ENCODE data around the gene PCDHA6. TPM values are rescaled to one million over a fixed set of nuclear protein-coding genes. Genes with fewer than 3 reads are reported as not detected.
"Not testable (repeated sequence)": the region's sequence is repeated elsewhere in the genome, so short reads cannot be mapped to it uniquely, and the experiment has no call there.

The PCDHA6 gene
- total and polyA plus RNA-seq, 10 of the 15 experiments (the other 5 are each of a cell fraction or from before 2014, with no cell fraction given), result 0.09 TPM; not detected in 9

- H3K4me2 ChIP-seq (ENCODE audit: control insufficient read depth, insufficient read depth); SMC1A ChIA-PET (ENCODE audit: uncharacterized antibody, unreplicated experiment); CTCF ChIA-PET; DNase-seq (ENCODE audit: low read depth, low spot score); H3K27me3 ChIP-seq (replicated peaks in 1 of 2; ENCODE audit: control insufficient read depth in 2 of 2, insufficient read depth in 2 of 2, low read length in 1 of 2); H3K4me3 ChIP-seq; H3K9me3 ChIP-seq (replicated peaks; ENCODE audit: control insufficient read depth, insufficient read depth, low read length); H4K20me1 ChIP-seq (ENCODE audit: control insufficient read depth, insufficient read depth); intact Hi-C loops (cut with micrococcal nuclease; ENCODE audit: unreplicated experiment); H3K79me2 ChIP-seq (ENCODE audit: control insufficient read depth, insufficient read depth, low read length); H3K36me3 ChIP-seq (ENCODE audit: control insufficient read depth in 2 of 2, insufficient read depth in 2 of 2, low read length in 1 of 2); BruUV-seq (replicated peaks); POLR2A ChIA-PET; in situ Hi-C loops (cut with MboI); RAD21 ChIA-PET (ENCODE audit: unreplicated experiment); H2AFZ ChIP-seq (ENCODE audit: control insufficient read depth, low read depth, low read length); H3K4me1 ChIP-seq (ENCODE audit: control insufficient read depth, insufficient read depth, low read length); ATAC-seq; H3K9ac ChIP-seq (ENCODE audit: control insufficient read depth, insufficient read depth, low read length); FAIRE-seq; H3K27ac ChIP-seq (ENCODE audit: control insufficient read depth, insufficient read depth): not testable (repeated sequence)
- 92% methylated on average over 44 of the region's 106 CpGs for WGBS (ENCODE audit: insufficient coverage, insufficient replicate concordance, low lambda C conversion rate, missing lambda C conversion rate)
- TF ChIP-seq SRF (IDR thresholded peaks at IDR 0.05; ENCODE audit: low read depth in 2 of 2, low read length in 2 of 2), result peak in 1 of 2 experiments; percentile 81; a peak in 2 of 4 replicates
Observed at GRCh38 chr5:140829511-140830501, 2.0 kb downstream of the PCDHA6 start.

GRCh38 chr5:140833993-140834392, 6.2 kb downstream of the PCDHA6 start, which contains the start of gene PCDHA7:
Gene PCDHA7 (plus strand): TSS chr5:140834269. CDS start chr5:140834384, 115 bp downstream.
- ATAC-seq, result no peak
- SMC1A ChIA-PET (ENCODE audit: uncharacterized antibody, unreplicated experiment), result no interaction called here
- no peaks in the 10 kb centered on the region; the same call in 2 of the 3 replicates for H3K9me3 ChIP-seq (replicated peaks; ENCODE audit: control insufficient read depth, insufficient read depth, low read length)
- H3K4me1 ChIP-seq (ENCODE audit: control insufficient read depth, insufficient read depth, low read length), result no peaks in the 10 kb centered on the region
- POLR2A ChIA-PET, result no interaction called here
- TF ChIP-seq CTCF (IDR thresholded peaks at IDR 0.05 in 2 of 3, conservative IDR thresholded peaks at IDR 0.05 in 1 of 3; ENCODE audit: control insufficient read depth in 2 of 3, extremely low read depth in 1 of 3, insufficient read depth in 1 of 3, low read depth in 3 of 3, low read length in 3 of 3) (0 out of 6 replicates have a peak, but pooled peaks of 1 of the 3 experiments have one; percentile 4), SPI1 (IDR thresholded peaks at IDR 0.05; ENCODE audit: borderline replicate concordance, insufficient read depth, low read depth, low read length) (no peak)
- H3K27ac ChIP-seq (ENCODE audit: control insufficient read depth, insufficient read depth), result no peak within 1 kb of the TSS
- no TSS peak for BruUV-seq (replicated peaks)
- intact Hi-C loops (cut with micrococcal nuclease; ENCODE audit: unreplicated experiment), result no loop called here
- 25% methylated on average over 8 of the region's 8 CpGs for WGBS (ENCODE audit: insufficient coverage, insufficient replicate concordance, low lambda C conversion rate, missing lambda C conversion rate)
- no peaks in the 10 kb centered on the region for H3K27me3 ChIP-seq (replicated peaks in 1 of 2; ENCODE audit: control insufficient read depth in 2 of 2, insufficient read depth in 2 of 2, low read length in 1 of 2)
- in situ Hi-C loops (cut with MboI), result no loop called here
- no peak within 1 kb of the TSS for H3K9ac ChIP-seq (ENCODE audit: control insufficient read depth, insufficient read depth, low read length)
- CTCF ChIA-PET, result no interaction called here
- H3K4me3 ChIP-seq, result no peak within 1 kb of the TSS
- RAD21 ChIA-PET (ENCODE audit: unreplicated experiment), result no interaction called here
- H2AFZ ChIP-seq (ENCODE audit: control insufficient read depth, low read depth, low read length), result no peak within 1 kb of the TSS
- DNase-seq (ENCODE audit: low read depth, low spot score), result no peak
- FAIRE-seq, result no peak
- H3K4me2 ChIP-seq (ENCODE audit: control insufficient read depth, insufficient read depth), result no peak within 1 kb of the TSS
- H4K20me1 ChIP-seq (ENCODE audit: control insufficient read depth, insufficient read depth), result no peaks in the 10 kb centered on the region
- H3K36me3 ChIP-seq (ENCODE audit: control insufficient read depth in 2 of 2, insufficient read depth in 2 of 2, low read length in 1 of 2), result no peaks in the 10 kb centered on the region
- no peaks in the 10 kb centered on the region for H3K79me2 ChIP-seq (ENCODE audit: control insufficient read depth, insufficient read depth, low read length)

GRCh38 chr5:140834439-140835008, 6.8 kb downstream of the PCDHA6 start:
- H4K20me1 ChIP-seq (ENCODE audit: control insufficient read depth, insufficient read depth); DNase-seq (ENCODE audit: low read depth, low spot score); CTCF ChIA-PET; FAIRE-seq; H3K9me3 ChIP-seq (replicated peaks; ENCODE audit: control insufficient read depth, insufficient read depth, low read length); SMC1A ChIA-PET (ENCODE audit: uncharacterized antibody, unreplicated experiment); H3K9ac ChIP-seq (ENCODE audit: control insufficient read depth, insufficient read depth, low read length); intact Hi-C loops (cut with micrococcal nuclease; ENCODE audit: unreplicated experiment); H3K79me2 ChIP-seq (ENCODE audit: control insufficient read depth, insufficient read depth, low read length); RAD21 ChIA-PET (ENCODE audit: unreplicated experiment); H3K4me1 ChIP-seq (ENCODE audit: control insufficient read depth, insufficient read depth, low read length); H2AFZ ChIP-seq (ENCODE audit: control insufficient read depth, low read depth, low read length); H3K27me3 ChIP-seq (replicated peaks in 1 of 2; ENCODE audit: control insufficient read depth in 2 of 2, insufficient read depth in 2 of 2, low read length in 1 of 2); H3K27ac ChIP-seq (ENCODE audit: control insufficient read depth, insufficient read depth); in situ Hi-C loops (cut with MboI); H3K36me3 ChIP-seq (ENCODE audit: control insufficient read depth in 2 of 2, insufficient read depth in 2 of 2, low read length in 1 of 2); ATAC-seq; H3K4me3 ChIP-seq; H3K4me2 ChIP-seq (ENCODE audit: control insufficient read depth, insufficient read depth); BruUV-seq (replicated peaks); POLR2A ChIA-PET: not testable (repeated sequence)
- WGBS (ENCODE audit: insufficient coverage, insufficient replicate concordance, low lambda C conversion rate, missing lambda C conversion rate), result 82% methylated on average over 26 of the region's 38 CpGs

Data from GM12878 (cell line).